ENCODE measurements around the gene TNS3.
"Not testable (repeated sequence)": the region's sequence is repeated elsewhere in the genome, so short reads cannot be mapped to it uniquely, and the experiment has no call there.

The TNS3 gene

DNA sequence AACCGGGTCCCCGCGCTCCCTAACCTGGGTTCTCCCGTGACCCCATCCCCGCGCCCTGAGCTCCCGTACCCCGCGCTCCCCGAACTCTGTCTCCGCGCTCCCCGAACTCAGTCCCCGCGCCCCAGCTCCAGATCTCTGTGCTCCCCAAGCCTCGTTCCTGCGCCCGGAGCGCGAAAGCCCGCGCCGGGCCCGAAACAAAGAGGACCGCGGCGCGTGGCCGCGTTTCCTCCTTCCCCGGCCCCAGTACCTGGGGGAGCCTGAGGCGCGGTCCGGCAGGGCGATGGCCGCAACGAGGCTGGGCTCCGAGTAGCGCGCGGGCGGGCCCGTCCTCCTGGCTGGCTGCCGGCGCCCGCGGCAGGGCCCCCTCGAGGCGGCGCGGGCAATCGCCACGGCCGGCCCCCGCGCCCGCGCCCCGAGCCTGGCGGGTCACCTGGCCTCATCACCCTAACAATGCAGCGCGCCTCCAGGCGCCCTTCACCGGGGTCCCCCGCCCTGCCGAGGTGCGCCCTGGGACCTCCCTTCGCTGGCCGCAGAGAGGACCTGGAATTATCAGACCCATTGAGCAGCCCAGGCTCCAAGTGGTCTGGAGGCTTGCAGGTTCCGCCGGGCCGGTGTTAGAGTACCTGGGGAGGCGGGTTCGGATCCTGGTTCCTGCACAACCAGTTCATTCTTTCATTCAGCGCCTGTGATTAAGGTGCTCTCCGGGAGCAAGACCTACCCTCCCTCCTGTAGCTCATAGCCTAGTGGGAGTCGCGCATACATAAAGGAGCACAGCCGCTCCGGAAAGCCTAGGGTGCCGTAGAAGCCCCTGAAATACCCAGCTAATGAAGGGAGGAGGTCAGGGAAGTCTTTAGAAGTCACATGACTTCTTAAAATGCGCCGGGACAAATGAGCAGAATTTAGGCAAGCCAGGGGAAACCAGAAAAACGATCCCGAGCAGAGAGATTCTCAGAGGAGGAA lies at the start of gene TNS3:
Gene TNS3 (minus strand): TSS at position 308 of the 960 bp plus-strand sequence. CDS start 142,475 bp downstream, outside the sequence.
- DNase-seq (ENCODE audit: low read depth in 3 of 3): no peak

DNA sequence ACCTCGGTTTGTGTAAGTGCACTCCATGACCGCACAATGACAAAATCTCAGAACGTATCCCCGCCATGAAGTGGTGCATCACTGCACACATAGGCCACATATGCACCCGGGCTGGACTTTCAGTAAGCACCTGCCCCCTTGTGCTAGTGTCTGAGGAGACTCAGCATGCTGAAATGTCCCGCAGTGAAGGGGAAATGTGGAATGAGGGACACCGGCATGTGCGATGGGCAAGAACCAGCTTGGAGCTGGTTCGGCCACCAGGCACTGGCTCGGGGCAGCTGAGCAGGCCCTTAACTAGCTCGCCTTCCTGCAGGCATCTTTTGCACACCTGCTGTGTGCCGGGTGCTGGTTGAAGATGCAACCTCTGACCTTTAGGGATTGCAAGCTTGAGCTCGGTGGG lies 49.8 kb upstream of the TNS3 start:
- no peak for DNase-seq (ENCODE audit: low read depth in 3 of 3)

DNA sequence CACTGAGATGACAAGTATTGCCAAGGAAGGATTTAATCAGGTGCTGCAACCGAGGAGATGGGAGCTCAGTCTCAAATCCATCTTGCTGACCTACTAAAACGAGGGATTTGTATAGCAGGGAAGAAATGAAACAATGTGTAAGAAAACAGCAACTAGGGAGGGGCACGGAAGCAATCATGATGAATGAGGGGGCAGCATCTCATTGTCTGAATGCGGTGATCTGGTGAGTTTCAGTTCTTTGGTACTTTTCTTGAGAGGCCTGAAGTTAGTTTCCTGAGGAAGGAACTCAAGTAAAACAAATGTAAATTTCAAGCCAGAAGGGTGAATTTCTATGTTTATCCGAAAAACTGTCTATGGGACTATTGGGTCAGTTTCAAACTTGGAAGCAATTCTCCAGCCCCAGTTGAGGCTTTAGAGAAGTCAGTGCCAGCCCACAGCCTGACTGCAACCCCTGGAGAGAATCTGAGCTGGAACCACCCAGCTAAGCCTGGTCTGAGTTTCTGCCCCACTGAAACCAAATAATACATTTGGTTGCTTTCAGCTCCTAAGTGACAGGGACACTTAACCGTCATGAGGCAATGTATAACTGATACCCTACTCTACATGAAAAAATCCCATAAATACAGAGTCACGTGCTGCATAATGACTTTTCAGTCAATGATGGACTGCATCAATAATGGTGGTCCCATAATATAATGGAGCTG lies 45.8 kb upstream of the TNS3 start:
- no peak for DNase-seq (ENCODE audit: low read depth in 3 of 3)

DNA sequence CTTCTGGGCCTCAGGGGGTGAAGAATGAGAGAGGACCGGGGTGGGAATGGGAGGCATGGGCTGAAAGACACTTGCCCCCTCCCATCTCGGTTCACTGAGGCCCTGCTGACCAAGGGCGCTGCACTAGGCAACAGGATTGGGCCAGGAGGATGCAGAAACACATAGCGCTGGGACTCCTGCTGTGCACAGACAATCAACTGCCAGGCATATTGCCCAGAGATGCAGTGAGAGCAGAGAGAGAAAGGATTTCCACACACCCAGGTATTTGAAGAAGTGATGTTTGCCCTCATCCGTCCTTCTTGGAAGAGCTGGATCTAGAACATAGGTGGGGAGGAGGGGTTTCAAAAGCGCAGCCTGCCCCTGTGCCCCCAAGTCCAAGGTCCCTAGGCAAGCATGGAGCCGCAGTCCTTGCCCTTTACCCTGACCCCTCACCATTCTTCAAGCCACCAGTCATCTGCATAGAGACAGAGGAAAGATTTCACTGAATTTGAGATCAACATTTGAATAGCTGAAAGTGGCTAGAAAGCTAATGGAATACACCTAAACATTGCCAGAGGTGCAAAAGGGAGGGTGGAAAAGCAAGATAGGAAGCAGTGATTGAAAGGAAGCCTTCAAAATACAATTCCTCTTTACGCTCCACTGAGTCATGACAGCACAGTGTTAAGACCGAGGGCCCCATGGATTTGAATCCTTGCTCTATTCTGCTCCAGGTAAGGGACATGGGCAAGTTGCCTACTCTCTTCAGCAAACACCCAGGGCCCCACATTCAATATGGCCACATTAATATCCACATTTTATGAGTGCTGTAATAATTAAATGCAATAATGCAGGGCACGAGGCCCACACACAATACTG lies 44.2 kb upstream of the TNS3 start:
- no peak for DNase-seq (ENCODE audit: low read depth in 3 of 3)

DNA sequence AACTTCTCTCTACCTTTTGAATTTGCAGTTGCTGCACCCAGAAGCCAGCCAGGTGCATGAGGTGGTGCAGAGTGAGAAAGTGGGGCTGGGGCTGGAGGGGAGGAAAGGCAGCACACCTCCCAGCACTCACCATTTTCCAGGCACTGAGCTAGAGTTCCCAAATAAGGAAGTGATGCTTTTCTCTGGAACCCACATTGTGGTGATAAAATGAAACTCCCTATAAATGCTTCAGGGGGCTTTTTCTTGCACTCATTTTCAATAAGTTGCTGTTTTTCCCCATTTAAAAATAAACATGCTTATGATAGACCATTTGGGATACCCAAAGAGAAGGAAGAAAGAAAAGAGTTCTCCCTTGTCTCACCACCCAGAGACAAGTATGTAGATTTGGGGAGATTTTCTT lies 42.8 kb upstream of the TNS3 start:
- DNase-seq (ENCODE audit: low read depth in 3 of 3): no peak

DNA sequence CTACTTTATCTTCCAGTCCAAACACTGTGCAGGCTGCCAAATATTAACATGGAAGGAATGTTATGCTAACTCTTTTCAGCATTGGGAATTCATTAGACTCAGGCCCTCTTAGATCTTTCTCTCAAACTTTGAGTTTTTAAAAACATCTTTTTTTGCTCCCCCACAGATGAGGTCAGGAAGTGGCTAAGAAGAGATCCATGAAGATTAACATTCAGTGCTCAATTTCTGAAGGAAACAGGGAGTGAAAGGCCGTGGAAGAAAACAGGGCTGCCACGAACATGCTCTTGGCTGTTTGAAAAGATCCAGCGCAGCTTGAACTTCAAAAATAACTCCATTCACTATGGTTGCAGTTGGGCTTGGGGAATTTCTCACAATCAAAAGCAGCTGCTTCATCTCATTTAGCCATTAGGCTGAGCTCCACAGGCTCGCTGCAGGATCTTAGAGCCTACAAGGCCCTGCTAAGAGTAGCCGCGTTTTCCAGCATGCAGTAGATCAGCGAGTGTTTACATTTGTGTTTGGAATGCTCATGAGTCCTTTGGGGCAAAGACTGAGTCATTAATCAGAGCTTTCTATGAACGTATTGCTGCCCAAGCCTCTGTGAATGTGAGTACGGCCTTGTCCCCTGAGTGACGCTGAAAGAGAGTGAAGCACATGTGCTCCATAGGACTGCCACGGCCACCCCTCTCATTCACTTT lies 41.2 kb upstream of the TNS3 start:
- DNase-seq (ENCODE audit: low read depth in 3 of 3): no peak

DNA sequence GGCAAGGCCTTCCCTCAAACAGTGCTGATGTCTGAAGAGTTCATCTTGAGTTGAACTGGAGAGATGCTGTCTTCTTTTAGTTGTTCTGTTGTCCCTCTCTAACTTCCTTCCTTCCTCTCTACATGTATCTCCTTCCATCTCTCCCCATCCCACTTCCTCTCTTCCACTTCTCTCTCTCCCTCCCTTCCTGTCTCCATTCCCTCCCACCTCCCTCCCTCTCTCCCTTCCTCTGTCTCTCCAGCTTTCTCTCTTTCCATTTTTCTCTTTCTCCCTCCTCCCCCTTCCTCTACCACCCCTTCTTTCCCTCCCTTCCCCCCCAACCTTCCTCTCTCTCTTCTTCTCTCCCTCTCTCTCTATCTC lies 40.7 kb upstream of the TNS3 start:
- DNase-seq (ENCODE audit: low read depth in 3 of 3): no peak

DNA sequence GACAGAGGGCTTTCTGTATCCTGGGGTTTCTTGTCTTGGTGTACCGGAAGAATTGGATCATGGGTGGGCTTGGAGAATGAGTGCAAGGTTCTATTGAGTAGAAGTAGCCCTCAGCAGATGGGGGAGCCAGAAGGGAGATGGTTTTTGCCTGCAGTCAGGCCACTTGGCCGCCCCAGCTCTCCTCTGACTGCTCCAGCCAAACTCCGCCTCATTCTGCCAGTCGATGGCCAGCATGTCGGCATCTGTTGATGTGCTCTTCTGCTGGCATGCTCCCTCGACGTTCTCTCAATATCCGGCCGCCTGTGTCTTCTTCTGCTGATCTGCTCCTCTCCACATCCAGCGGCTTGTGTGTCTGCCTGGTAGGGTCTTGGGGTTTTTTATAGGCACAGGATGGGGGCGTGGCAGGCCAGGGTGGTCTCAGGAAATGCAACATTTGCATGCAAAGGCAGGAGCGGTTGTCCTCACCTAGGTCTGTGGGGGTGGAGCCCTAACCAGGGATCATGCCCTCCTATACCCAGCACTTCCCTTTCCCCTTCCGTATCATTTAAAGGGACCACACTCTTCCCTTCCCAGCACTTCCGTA lies 40.2 kb upstream of the TNS3 start:
- no peak for DNase-seq (ENCODE audit: low read depth in 3 of 3)

DNA sequence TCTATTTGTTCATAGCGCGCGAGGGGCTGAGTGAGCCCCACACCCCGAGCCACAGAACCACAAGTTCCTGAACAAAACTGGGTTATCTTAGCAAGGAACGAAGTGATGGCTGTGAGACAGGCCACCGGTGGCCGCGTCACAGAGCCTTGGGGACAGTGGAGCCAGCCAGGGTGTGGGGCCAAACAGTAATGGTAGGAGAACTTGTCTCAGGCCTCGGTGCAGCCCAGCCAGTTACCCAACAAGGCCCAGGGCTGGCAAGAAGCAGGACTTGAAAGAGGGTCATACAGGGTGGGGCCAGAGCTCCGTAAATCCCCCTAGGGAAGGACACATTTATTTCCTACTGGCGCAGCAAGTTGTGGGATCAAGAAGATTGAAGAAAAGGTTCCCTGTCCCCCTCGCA lies 39.4 kb upstream of the TNS3 start:
- no peak for DNase-seq (ENCODE audit: low read depth in 3 of 3)

DNA sequence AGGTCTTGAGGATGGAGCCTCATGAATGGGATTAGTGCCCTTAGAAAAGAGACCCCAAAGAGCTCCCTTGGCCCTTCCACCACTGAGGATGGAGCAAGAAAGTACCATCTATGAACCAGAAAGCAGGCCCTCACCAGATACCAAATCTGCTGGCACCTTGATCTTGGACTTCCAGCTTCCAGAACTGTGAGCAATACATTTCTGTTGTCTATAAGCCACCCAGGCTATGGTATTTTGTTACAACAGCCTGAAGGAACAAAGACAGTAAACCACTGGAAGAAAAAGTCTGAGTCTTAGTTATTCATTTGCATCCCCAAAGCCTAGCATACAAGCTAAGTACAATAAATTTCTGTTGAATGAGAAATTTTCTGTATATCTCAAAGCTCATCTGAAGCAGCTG lies 37.9 kb upstream of the TNS3 start:
- no peak for DNase-seq (ENCODE audit: low read depth in 3 of 3)

DNA sequence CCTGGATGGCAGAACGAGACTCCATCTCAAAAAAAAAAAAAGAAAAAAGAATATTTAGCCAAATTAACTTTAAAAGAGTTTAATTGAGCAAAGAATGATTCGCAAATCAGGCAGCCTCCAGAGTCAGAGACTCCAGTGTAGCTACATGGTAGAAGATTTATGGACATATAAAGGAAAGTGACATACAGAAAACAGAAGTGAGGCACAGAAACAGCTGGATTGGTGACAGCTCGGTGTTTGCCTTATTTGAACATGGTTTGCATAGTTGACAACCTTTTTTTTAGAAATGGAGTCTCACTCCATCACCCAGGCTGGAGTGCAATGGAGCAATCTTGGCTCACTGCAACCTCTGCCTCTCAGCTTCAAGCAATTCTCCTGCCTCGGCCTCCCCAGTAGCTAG lies 35.2 kb upstream of the TNS3 start:
- DNase-seq (ENCODE audit: low read depth in 3 of 3): no peak

DNA sequence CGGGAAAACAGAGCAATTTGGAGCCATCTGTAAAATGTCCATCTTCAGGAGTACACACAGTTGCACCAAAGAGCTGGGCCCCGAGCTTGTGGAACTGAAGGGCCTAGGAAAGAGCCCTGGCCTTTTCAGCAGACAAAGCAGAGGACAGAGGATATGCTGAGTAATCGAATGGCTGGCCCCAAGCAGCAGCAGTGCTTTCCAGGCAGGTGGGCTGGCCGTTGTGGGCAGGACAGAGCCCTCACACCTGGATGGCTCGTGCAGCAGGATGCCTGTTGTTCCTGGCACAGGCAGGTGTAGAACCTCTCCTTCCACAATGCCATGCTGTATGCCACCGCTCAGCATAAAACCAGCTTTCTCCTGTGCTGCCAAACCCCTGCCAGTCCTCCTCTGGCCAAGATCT lies 32.5 kb upstream of the TNS3 start:
- no peak for DNase-seq (ENCODE audit: low read depth in 3 of 3)

DNA sequence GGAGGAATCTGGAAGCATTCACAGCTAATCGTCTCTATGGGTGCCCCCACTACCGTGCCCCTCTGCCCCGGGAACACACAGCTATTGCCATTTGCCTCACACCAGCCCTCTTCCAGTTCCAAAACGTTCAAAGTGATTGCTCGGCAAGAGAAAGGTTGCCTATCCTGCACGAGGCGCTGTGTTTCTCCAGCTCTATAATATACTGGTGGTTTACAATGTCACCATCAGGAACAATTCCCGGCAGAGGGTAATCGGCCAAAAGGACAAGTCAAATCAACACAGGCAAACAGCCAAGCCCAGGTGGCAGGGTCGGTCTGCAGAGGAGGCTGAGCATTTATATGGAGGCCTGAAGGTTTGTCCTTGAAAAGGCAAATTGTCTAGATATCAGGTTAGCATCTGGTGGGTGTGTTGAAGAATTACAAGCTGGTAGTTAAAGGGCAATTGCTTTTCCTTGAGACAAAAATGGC lies 29.2 kb upstream of the TNS3 start:
- DNase-seq (ENCODE audit: low read depth in 3 of 3): no peak

DNA sequence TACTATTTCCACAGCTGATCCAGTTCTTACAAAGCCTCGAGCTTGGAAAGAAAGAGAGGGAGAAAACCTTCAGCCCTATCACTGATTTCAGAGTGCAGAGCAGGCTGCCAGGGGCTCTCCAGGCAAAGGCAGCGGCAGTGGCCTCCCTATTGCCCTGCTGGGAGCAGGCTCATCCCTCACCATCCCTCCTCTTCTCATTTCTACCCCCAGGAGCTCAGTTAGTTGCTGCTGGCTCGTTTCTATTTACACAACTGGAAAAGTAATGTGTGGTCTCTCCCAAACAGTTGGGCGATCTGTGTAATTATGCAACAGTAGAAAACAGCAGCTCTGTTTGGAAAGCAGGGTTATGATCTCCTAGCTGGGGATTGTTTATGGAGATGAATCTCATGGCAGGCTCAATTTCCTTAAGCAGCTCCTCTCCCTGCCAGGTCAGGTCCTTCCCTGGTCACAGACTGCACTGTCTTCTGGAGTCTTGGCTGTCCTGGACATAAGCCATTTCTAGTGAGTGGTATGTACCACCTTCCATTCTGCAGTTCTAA lies 28.7 kb upstream of the TNS3 start:
- DNase-seq (ENCODE audit: low read depth in 3 of 3): no peak

DNA sequence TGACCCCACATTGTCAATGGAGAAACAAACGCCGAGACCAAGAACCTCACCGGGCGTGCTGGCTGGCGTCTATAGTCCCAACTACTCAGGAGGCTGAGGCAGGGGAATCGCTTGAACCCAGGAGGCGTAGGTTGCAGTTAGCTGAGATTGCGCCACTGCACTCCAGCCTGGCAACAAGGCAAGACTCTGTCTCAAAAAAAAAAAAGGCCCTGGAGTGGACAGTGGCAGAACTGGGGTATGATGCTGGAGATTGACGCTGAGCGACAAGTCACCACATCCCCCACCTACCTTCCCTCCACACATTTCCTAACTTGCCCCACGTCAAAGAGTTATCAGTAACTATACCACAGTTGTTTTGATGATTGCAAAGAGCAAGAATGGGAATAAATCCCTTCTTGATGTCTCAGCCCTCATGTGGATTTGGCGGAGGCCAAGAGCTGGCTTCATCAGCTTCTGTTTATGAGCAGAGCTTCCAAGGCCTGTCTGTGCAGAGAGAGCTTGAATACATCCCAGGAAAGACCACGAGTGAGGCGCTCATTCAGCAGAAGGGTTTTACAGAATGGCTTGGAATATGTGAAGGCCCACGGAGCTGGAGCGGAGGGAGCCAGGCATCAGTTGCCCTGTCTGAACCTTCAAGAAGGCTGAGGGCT lies 28.0 kb upstream of the TNS3 start:
- DNase-seq (ENCODE audit: low read depth in 3 of 3): no peak

DNA sequence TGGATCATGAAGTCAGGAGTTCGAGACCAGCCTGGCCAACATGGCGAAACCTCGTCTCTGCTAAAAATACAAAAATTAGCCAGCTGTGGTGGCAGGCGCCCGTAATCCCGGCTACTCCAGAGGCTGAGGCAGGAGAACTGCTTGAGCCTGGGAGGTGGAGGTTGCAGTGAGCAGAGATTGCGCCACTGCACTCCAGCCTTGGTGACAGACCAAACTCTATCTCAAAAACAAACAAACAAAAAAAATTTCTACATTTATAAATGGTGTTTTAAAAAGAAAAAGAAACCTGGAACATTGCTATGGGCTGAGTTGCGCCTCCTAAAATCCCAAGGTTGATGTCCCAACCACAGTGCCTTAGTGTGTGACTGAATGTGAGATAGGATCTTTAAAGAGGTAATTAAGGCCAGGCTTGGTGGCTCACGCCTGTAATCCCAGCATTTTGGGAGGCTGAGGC lies 24.7 kb upstream of the TNS3 start:
- not testable (repeated sequence) for DNase-seq (ENCODE audit: low read depth in 3 of 3)

DNA sequence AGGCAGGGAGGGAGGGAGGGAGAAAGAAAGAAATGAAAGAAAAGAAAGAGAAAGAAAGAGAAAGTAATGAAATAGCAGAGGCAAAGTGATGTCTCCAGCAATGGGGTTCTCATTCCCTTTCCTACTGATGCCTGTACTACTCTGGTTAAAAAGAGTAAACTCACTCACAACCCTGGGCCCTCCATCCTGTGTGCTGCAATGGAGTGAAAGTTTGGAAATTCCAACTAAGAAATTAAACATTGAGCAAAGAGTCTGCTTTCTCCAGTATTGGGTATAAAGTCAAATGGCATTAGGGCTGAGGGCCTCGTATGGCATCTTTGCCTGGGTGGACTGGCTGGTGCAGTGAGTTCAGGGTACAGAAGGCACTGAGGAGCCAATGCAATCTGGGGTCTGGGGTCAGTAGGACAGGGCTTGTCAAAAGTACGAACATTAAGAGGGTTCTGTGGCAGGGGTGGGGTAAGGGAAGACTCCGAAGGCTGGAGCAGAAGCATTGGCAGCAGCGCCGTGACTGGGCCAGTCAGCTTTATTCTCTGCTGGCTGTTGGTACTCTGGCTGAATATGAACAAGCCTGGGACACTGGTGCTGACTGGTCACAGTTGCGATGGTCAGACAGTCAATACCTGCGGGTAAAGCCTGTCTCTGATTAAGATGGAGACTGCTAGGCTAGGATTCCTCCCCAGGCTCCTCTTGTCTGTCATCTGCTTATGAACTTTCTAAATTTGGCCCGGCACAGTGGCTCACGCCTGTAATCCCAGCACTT lies 24.1 kb upstream of the TNS3 start:
- no peak for DNase-seq (ENCODE audit: low read depth in 3 of 3)

DNA sequence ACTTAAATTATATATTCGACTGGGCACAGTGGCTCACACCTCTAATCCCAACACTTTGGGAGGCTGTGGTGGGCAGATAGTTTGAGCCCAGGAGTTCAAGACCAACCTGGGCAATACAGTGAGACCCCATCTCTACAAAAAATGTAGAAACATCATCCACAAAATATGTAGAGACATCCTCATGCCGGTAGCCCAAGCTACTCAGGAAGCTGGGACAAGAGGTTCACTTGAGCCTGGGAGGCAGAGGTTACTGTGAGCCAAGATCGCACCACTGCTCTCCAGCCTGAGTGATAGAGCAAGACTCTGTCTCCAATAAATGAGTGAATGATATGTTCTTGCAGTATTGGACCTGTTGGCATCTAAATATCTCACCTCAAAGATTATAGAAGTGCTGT lies 22.6 kb upstream of the TNS3 start:
- DNase-seq (ENCODE audit: low read depth in 3 of 3): no peak

DNA sequence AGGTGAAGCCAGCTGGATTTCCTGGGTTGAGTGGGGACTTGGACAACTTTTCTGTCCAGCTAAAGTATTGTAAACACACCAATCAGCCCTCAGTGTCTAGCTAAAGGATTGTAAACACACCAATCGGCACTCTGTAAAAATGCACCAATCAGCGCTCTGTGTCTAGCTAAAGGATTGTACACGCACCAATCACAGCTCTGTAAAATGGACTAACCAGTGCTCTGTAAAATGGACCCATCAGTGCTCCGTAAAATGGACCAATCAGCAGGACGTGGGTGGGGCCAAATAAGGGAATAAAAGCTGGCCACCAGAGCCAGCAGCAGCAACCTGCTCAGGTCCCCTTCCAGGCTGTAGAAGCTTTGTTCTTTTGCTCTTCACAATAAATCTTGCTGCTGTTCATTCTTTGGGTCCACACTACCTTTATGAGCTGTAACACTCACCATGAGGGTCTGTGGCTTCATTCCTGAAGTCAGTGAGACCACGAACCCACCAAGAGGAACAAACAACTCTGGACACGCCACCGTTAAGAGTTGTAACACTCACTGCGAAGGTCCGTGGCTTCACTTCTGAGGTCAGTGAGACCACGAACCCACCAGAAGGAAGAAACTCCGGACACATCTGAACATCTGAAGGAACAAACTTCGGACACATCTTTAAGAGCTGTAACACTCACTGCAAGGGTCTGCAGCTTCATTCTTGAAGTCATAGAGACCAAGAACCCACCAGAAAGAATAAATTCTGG lies 21.8 kb upstream of the TNS3 start:
- DNase-seq (ENCODE audit: low read depth in 3 of 3): not testable (repeated sequence)

Measured in stimulated activated CD4-positive, alpha-beta T cell treated with anti-CD3 and anti-CD28 coated beads, TNF-alpha, amount 100 ng/mL, for 4 hours (primary cell).